ENCODE data around the gene IL1R2. TPM values are rescaled to one million over a fixed set of nuclear protein-coding genes. Genes with fewer than 3 reads are reported as not detected.
A peak's percentile ranks its signal among the peaks of the same experiment; 100 is the strongest.
"Not testable (repeated sequence)": the region's sequence is repeated elsewhere in the genome, so short reads cannot be mapped to it uniquely, and the experiment has no call there.

IL1R2 gene
- total RNA-seq, 1 donor = not detected

DNA sequence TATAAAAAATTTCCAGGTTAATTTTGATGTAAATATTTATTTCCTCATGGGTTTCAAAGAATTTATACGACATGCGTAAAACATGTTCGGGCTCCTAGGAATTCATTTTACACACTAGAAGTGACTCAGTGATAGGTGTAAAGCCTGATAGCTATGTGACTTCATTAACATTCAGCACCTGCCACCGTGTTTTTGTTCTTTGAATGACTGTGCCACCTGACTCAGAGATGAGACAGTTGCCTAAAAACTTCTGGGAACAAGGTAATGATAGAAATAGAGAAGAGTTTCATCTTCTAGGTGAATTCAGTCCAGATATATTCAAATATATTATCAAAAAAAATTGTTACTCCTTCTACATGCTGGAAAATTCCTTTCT is 10.0 kb downstream of the IL1R2 start:
- TF ChIP-seq, protein P1, sequence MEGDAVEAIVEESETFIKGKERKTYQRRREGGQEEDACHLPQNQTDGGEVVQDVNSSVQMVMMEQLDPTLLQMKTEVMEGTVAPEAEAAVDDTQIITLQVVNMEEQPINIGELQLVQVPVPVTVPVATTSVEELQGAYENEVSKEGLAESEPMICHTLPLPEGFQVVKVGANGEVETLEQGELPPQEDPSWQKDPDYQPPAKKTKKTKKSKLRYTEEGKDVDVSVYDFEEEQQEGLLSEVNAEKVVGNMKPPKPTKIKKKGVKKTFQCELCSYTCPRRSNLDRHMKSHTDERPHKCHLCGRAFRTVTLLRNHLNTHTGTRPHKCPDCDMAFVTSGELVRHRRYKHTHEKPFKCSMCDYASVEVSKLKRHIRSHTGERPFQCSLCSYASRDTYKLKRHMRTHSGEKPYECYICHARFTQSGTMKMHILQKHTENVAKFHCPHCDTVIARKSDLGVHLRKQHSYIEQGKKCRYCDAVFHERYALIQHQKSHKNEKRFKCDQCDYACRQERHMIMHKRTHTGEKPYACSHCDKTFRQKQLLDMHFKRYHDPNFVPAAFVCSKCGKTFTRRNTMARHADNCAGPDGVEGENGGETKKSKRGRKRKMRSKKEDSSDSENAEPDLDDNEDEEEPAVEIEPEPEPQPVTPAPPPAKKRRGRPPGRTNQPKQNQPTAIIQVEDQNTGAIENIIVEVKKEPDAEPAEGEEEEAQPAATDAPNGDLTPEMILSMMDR (IDR thresholded peaks at IDR 0.05; ENCODE audit: insufficient read depth, low read depth, low read length) = no peak

DNA sequence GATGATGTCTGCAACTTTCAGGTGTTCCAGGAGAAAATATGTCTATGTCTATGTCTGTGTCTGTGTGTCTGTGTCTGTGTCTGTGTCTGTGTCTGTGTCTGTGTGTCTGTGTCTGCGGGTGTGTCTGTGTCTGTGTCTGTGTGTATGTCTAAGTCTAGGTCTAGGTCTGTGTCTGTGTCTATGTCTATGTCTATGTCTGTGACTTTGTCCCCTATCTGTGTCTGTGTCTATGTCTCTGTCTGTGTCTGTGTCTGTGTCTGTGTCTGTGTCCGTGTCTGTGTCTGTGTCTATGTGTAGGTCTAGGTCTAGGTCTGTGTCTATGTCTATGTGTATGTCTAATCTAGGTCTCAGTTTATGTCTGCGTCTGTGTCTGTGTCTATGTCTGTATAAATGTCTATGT is 10.5 kb downstream of the IL1R2 start:
- TF ChIP-seq, protein P1 (IDR thresholded peaks at IDR 0.05; ENCODE audit: insufficient read depth, low read depth, low read length) = no peak
- DNase-seq (ENCODE audit: low read depth) = no peak
- no peak overlapping the region for H3K4me3 ChIP-seq (ENCODE audit: low read depth, low read length)

More for the DNA sequence above, 10.0 kb downstream of the IL1R2 start:
- H3K4me3 ChIP-seq (ENCODE audit: low read depth, low read length) = no peak overlapping the region
- DNase-seq (ENCODE audit: low read depth) = no peak

DNA sequence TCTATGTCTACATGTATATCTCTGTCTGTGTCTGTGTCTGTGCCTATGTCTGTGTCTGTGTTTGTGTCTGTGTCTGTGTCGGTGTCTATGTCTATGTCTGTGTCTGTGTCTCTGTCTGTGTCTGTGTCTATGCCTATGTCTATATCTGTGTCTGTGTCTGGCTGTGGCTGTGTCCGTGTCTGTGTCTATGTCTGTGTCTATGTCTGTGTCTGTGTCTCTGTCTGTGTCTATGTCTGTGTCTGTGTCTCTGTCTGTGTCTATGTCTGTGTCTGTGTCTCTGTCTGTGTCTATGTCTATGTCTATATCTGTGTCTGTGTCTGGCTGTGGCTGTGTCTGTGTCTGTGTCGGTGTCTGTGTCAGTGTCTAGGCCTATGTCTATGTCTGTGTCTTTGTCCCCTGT is 11.1 kb downstream of the IL1R2 start:
- not testable (repeated sequence) for DNase-seq (ENCODE audit: low read depth); H3K4me3 ChIP-seq (ENCODE audit: low read depth, low read length)

DNA sequence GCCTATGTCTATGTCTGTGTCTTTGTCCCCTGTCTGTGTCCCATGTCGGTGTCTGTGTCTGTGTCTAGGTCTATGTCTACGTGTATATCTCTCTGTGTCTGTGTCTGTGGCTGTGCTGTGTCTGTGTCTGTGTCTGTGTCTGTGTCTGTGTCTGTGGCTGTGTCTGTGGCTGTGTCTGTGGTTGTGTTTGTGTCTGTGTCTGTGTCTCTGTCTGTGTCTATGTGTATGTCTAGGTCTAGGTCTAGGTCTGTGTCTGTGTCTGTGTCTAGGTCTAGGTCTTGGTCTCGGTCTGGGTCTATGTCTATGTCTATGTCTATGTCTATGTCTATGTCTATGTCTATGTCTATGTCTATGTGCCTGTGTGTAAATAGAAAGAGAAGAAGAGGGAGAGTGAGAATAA is 11.9 kb downstream of the IL1R2 start:
- H3K4me3 ChIP-seq (ENCODE audit: low read depth, low read length) = no peak overlapping the region
- DNase-seq (ENCODE audit: low read depth) = no peak
- TF ChIP-seq, protein P1 (IDR thresholded peaks at IDR 0.05; ENCODE audit: insufficient read depth, low read depth, low read length) = no peak

DNA sequence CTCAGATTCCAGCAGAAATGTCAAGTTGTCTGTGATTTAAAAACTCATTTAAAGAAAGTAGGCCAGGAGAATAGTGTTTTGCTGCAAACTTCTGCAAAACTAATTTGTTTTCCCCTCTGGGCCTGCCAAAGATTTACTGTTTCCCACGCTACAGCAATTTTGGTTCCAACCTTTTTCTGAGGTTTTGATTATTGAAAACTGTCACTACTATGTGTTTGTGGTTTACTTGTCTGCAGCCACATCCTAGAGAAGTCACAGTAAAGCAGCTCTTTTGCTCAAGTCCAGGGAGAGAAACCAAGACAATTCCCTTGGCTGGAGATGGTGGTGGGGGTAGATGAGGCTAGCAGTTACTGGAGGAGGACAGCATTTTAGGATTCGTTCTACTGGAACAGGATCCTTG is 12.8 kb downstream of the IL1R2 start:
- TF ChIP-seq, protein P1 (IDR thresholded peaks at IDR 0.05; ENCODE audit: insufficient read depth, low read depth, low read length) = no peak

DNA sequence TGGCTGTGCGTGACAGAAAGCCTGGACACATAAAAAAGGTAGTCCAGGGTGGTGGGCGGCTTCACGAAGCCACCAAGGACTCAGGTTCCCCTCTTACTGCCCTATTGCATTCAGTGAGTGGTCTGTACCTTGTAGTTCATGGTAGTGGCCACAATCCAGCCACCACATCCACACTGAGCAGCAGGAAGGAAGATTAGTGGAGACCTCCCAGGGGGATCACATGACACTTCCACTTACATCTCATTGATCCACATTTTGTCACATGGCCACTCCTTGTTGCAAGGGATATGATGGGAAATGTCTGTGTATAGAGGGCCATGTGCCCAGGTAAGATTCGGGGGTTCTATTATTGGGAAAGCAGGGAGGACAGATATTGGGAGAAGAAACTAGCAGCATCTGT is 13.7 kb downstream of the IL1R2 start:
- no peak for DNase-seq (ENCODE audit: low read depth)
- H3K4me3 ChIP-seq (ENCODE audit: low read depth, low read length) = no peak overlapping the region
- TF ChIP-seq, protein P1 (IDR thresholded peaks at IDR 0.05; ENCODE audit: insufficient read depth, low read depth, low read length) = no peak

More for the DNA sequence above, 12.8 kb downstream of the IL1R2 start:
- no peak overlapping the region for H3K4me3 ChIP-seq (ENCODE audit: low read depth, low read length)
- no peak for DNase-seq (ENCODE audit: low read depth)

DNA sequence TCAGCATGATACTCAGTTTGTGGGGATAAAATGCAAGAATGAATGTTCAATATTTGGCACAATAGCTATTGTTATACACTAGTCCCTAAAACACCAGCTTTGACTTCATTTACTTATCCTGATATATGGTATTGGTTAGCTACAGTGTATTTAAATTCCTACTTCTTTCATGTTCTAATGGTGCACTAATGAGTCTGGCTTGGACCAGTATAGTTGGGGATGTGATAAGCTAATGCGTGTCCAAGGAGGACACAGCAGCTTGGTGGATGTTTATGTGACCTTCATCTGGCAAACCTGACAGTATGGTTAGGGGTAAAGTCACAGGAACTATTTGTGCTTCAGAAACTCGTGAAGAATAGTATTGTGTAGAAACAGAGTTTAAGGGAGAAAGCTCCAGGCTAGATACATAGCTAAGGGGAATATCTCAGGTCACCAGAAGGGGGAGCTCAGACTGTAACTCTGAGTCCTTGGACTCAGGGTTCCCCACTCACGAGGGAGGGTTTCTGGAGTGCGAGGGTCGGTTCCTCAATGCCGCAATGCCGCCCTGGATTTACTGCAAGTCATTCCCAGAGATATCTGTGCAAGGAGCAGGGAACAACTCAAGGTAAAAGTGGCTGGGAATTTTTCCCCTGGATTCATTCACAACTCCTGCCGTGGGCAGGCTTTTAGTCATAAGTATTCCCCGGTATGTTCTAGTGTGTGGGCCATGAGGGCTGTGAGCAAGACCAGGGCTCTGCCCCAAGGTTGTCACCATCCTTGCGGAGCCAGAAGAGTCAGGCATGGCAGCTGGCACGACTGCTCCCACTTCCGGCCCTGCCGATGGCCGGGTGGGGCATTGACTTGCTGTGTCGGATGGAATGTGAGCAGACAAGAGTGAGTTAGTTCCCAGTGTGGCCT is 14.5 kb downstream of the IL1R2 start:
- DNase-seq (ENCODE audit: low read depth) = peak; percentile 77
- TF ChIP-seq, protein P1 (IDR thresholded peaks at IDR 0.05; ENCODE audit: insufficient read depth, low read depth, low read length) = peak; percentile 87
- no peak overlapping the region for H3K4me3 ChIP-seq (ENCODE audit: low read depth, low read length)
